ENCODE data around the gene TNRC18. TPM values are rescaled to one million over a fixed set of nuclear protein-coding genes. Genes with fewer than 3 reads are reported as not detected.

The TNRC18 gene
- total RNA-seq, 1 donor from 2014 or later: 95.4 TPM

GRCh38 chr7:5441840-5442503 is 18.3 kb upstream of the TNRC18 start:
- no peak overlapping the region for H3K4me3 Mint-ChIP-seq (ENCODE audit: unreplicated experiment)
- no peaks in the 10 kb centered on the region for H3K27me3 Mint-ChIP-seq (ENCODE audit: low read depth)
- H3K27ac Mint-ChIP-seq (ENCODE audit: unreplicated experiment): no peak overlapping the region
- no peak for DNase-seq (ENCODE audit: low spot score)
- peaks cover 5% of the 10 kb centered on the region for H3K36me3 Mint-ChIP-seq (ENCODE audit: low read depth)
- H3K4me1 Mint-ChIP-seq (ENCODE audit: low read depth): peaks cover 16% of the 10 kb centered on the region
- no peak for TF ChIP-seq CTCF (IDR thresholded peaks at IDR 0.05)
- peaks cover 5% of the 10 kb centered on the region for H3K9me3 Mint-ChIP-seq (ENCODE audit: low read depth)

GRCh38 chr7:5439572-5440496 is 16.2 kb upstream of the TNRC18 start:
- Mint-ChIP-seq H3K27me3 (ENCODE audit: low read depth) (no peaks in the 10 kb centered on the region), H3K27ac (ENCODE audit: unreplicated experiment) (no peak overlapping the region), H3K9me3 (ENCODE audit: low read depth) (peaks cover 5% of the 10 kb centered on the region), H3K4me1 (ENCODE audit: low read depth) (peaks cover 16% of the 10 kb centered on the region), H3K36me3 (ENCODE audit: low read depth) (peaks cover 5% of the 10 kb centered on the region), H3K4me3 (ENCODE audit: unreplicated experiment) (no peak overlapping the region)
- DNase-seq (ENCODE audit: low spot score): no peak
- no peak for TF ChIP-seq CTCF (IDR thresholded peaks at IDR 0.05)

- Mint-ChIP-seq H3K4me1 (ENCODE audit: low read depth) (peaks cover 16% of the 10 kb centered on the region), H3K27me3 (ENCODE audit: low read depth) (no peaks in the 10 kb centered on the region), H3K27ac (ENCODE audit: unreplicated experiment) (no peak overlapping the region), H3K4me3 (ENCODE audit: unreplicated experiment) (no peak overlapping the region), H3K9me3 (ENCODE audit: low read depth) (peaks cover 5% of the 10 kb centered on the region), H3K36me3 (ENCODE audit: low read depth) (peaks cover 7% of the 10 kb centered on the region)
- DNase-seq (ENCODE audit: low spot score): no peak
- TF ChIP-seq CTCF (IDR thresholded peaks at IDR 0.05): no peak
Measured at GRCh38 chr7:5439209-5439571, 15.6 kb upstream of the TNRC18 start.

GRCh38 chr7:5437987-5438386 is 14.4 kb upstream of the TNRC18 start:
- Mint-ChIP-seq H3K9me3 (ENCODE audit: low read depth) (peaks cover 5% of the 10 kb centered on the region), H3K4me3 (ENCODE audit: unreplicated experiment) (no peak overlapping the region), H3K27me3 (ENCODE audit: low read depth) (no peaks in the 10 kb centered on the region), H3K27ac (ENCODE audit: unreplicated experiment) (no peak overlapping the region), H3K36me3 (ENCODE audit: low read depth) (peaks cover 8% of the 10 kb centered on the region), H3K4me1 (ENCODE audit: low read depth) (peaks cover 16% of the 10 kb centered on the region)
- no peak for DNase-seq (ENCODE audit: low spot score)
- TF ChIP-seq CTCF (IDR thresholded peaks at IDR 0.05): no peak

- Mint-ChIP-seq H3K9me3 (ENCODE audit: low read depth) (peaks cover 5% of the 10 kb centered on the region), H3K27ac (ENCODE audit: unreplicated experiment) (no peak overlapping the region), H3K27me3 (ENCODE audit: low read depth) (no peaks in the 10 kb centered on the region), H3K4me1 (ENCODE audit: low read depth) (peaks cover 16% of the 10 kb centered on the region), H3K4me3 (ENCODE audit: unreplicated experiment) (no peak overlapping the region), H3K36me3 (ENCODE audit: low read depth) (peaks cover 11% of the 10 kb centered on the region)
- DNase-seq (ENCODE audit: low spot score): no peak
- no peak for TF ChIP-seq CTCF (IDR thresholded peaks at IDR 0.05)
Measured at GRCh38 chr7:5437348-5437892, 13.8 kb upstream of the TNRC18 start.
